Activated CD4-positive, alpha-beta memory T cell treated with anti-CD3 and anti-CD28 coated beads for 36 hours (primary cell): ENCODE results near the gene NBEAL2. TPM values are rescaled to one million over a fixed set of nuclear protein-coding genes. Genes with fewer than 3 reads are reported as not detected.
"Not testable (repeated sequence)": the region's sequence is repeated elsewhere in the genome, so short reads cannot be mapped to it uniquely, and the experiment has no call there.

Source experiments
- CTCF ChIA-PET: fragments of 350-600 bp; sonication (Branson Sonifier 250); formaldehyde crosslinking; loops from one replicate; lab custom pipeline; 2021; ENCODE audit warnings: antibody characterized with exemption, inconsistent platforms; lab: Charles Lee
- POLR2A ChIA-PET: fragments of 350-600 bp; sonication (Branson Sonifier 250); formaldehyde crosslinking; loops from one replicate; lab custom pipeline; 2021; ENCODE audit warnings: antibody characterized with exemption; lab: Charles Lee
- DNase-seq: peaks from one replicate; pipeline ENCODE4 v3.0.0-alpha.2; 2020
- H3K27ac Mint-ChIP-seq: one replicate; pipeline ENCODE4 v1.8.0; 2021; ENCODE audit warnings: mixed read lengths
- H3K27me3 Mint-ChIP-seq: one replicate; pipeline ENCODE4 v1.8.0; 2021; ENCODE audit warnings: mixed read lengths
- H3K36me3 Mint-ChIP-seq: one replicate; pipeline ENCODE4 v1.8.0; 2021; ENCODE audit warnings: mixed read lengths
- H3K4me1 Mint-ChIP-seq: one replicate; pipeline ENCODE4 v1.8.0; 2021; ENCODE audit warnings: low read depth, mixed read lengths
- H3K4me3 Mint-ChIP-seq: one replicate; pipeline ENCODE4 v1.8.0; 2021; ENCODE audit warnings: mild to moderate bottlenecking, mixed read lengths
- H3K9me3 Mint-ChIP-seq: one replicate; pipeline ENCODE4 v1.8.0; 2021; ENCODE audit warnings: mixed read lengths
- intact Hi-C: fragments of 100-400 bp; cut with micrococcal nuclease; formaldehyde crosslinking; loops from one replicate; pipeline ENCODE4 v1.15.1; 2023
- total RNA-seq, 2 experiments: library from RNA; stranded (reverse); gene quantifications; one replicate each; pipeline ENCODE4 v1.2.3, GENCODE V29; 2021

NBEAL2 gene
- total RNA-seq, 2 experiments from 2014 or later = 114 to 117 TPM

DNA sequence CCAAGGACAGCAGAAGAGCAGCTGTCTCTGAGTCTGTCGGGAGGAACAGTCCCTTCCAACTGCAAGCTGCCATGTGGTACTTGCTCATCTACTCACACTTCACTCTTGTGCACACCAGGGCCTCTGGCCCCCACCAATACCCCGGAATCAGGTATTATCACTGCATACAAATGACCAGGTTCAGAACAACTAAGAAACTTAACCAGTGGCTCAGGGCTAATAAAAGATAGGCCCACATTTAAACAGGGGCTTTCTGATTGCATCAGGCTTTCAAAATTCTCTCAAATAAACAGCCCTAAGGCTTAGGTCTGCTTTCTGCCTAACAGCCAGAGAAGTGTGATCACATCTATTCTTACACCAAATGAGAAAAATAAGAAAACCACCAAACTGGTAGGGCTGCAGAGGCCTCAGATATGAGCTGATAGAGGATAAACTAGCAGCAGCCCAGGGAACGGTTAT is 23.6 kb upstream of the NBEAL2 start:
- H3K9me3 Mint-ChIP-seq = no peaks in the 10 kb centered on the region
- ChIA-PET CTCF (no interaction called here), POLR2A (interaction anchor here (0.7 to 2.2 kb wide), 4 partner anchors 8 to 26 kb away, joined by 4 to 13 read pairs (median 4); partner anchors contain the start of gene CCDC12)
- DNase-seq = peak; percentile 40
- peaks cover 4% of the 10 kb centered on the region for H3K36me3 Mint-ChIP-seq
- H3K27ac Mint-ChIP-seq = peak overlapping the region; percentile 87
- no peak overlapping the region for H3K4me3 Mint-ChIP-seq
- H3K4me1 Mint-ChIP-seq = peaks cover 90% of the 10 kb centered on the region
- H3K27me3 Mint-ChIP-seq = no peaks in the 10 kb centered on the region
- intact Hi-C loops = loop anchor here (5.0 kb wide), 1 partner anchor 101 kb away; no protein-coding TSS in a partner anchor

DNA sequence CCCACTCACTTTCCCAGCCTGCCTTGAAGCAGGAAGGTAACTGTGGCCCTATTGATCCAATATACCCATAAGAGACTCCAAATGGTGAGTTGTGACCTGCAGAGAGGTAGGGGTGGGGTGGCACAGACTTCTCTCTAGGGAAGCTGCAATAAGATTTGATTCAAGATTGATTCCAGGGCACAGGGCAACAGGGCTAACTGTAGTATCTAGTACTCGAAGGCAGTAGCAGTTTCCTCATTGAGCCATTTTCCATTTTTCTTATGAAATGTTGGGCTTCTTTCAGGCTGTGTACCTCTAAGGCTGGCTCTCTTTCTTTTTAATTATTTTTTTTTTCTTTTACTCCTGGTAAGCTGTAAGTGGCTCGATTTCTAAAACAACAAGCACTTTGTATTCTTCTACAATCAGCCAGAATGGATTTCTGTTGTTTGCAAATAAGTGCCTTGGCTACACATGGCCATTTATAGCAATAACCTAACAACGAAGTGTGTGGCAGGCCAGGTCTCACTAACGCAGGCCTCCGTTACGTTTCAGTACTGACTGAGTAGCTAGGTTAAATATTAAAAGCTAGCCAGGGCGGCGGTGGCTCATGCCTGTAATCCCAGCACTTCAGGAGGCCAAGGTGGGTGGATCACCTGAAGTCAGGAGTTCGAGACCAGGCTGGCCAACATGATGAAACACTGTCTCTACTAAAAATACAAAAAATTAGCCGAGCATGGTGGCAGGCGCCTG is 22.2 kb upstream of the NBEAL2 start:
- ChIA-PET POLR2A (interaction anchor here (1.4 to 4.7 kb wide), 3 partner anchors 10 to 23 kb away, joined by 4 to 27 read pairs (median 13); partner anchors contain the start of genes CCDC12 and NBEAL2), CTCF (no interaction called here)
- no peak for DNase-seq
- Mint-ChIP-seq H3K4me3 (no peak overlapping the region), H3K27me3 (no peaks in the 10 kb centered on the region), H3K4me1 (peaks cover 93% of the 10 kb centered on the region), H3K36me3 (peaks cover 4% of the 10 kb centered on the region), H3K27ac (peak overlapping the region; percentile 87), H3K9me3 (no peaks in the 10 kb centered on the region)
- intact Hi-C loops = loop anchor here (5.0 kb wide), 1 partner anchor 100 kb away; no protein-coding TSS in a partner anchor

DNA sequence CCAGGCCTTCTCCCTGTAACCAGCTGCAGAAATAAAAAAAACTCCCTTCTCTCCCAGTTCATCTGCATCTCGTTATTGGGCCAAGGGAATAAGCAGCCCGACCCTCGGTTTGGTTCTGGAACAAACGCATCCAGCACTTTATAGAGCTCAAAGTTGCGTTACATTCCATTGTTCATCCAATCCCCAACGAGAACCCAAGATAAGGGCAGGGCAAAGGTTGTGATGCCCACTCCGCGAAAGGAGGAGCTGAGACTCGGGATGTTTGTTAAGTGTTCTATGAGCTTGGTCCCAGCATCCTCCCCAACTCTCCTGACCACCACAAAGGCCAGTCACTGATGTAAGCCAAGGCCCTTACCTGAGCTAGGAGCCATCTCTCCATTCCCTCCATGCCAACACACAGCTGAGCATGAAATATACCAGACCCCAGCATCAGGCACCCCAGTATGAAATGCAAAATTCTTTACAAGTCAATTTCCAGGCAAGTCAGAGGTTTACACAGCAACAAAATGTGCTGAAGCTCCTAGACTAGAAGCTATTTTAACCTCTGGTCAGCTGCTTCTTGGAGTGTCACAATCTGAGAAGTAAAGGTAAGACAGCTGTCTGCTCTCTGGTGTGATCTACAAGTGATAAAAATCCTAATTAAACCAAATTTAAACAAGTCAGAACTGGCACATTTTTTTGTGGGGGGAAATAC is 20.9 kb upstream of the NBEAL2 start:
- Mint-ChIP-seq H3K4me1 (peaks cover 93% of the 10 kb centered on the region), H3K4me3 (peak overlapping the region; percentile 52), H3K36me3 (peaks cover 12% of the 10 kb centered on the region), H3K27ac (peak overlapping the region; percentile 92), H3K27me3 (no peaks in the 10 kb centered on the region), H3K9me3 (no peaks in the 10 kb centered on the region)
- CTCF ChIA-PET = interaction anchor here (0.6 to 2.3 kb wide), 6 partner anchors 11 to 366 kb away, joined by 3 to 9 read pairs (median 4); partner anchors contain the start of gene CCDC12
- DNase-seq = no peak
- intact Hi-C loops = loop anchor here (1.0 to 5.0 kb wide), 3 partner anchors 10 to 99 kb away; partner anchors contain the start of gene NBEAL2
- POLR2A ChIA-PET = interaction anchor here (0.8 to 4.7 kb wide), 8 partner anchors 11 to 355 kb away, joined by 3 to 29 read pairs (median 4); partner anchors contain the start of genes CCDC12 and NBEAL2

DNA sequence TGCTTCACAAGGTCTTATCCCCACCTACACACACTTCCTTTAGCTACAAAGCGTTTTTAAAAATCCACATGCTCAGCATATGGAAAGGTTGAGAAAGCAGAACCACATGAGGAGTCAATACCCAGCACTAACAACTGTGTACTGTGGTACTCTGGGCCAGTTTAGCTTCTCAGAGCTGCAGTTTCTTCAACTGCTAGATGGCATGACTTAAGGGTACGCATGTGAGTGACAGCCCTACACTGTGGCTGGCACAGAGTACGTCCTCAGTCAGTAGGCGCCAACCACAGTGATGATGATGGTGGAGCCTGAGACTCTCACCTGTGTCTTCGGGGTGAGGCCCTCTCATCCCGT is 20.3 kb upstream of the NBEAL2 start:
- H3K4me1 Mint-ChIP-seq = peaks cover 88% of the 10 kb centered on the region
- peak; percentile 72 for DNase-seq
- H3K4me3 Mint-ChIP-seq = peak overlapping the region; percentile 52

DNA sequence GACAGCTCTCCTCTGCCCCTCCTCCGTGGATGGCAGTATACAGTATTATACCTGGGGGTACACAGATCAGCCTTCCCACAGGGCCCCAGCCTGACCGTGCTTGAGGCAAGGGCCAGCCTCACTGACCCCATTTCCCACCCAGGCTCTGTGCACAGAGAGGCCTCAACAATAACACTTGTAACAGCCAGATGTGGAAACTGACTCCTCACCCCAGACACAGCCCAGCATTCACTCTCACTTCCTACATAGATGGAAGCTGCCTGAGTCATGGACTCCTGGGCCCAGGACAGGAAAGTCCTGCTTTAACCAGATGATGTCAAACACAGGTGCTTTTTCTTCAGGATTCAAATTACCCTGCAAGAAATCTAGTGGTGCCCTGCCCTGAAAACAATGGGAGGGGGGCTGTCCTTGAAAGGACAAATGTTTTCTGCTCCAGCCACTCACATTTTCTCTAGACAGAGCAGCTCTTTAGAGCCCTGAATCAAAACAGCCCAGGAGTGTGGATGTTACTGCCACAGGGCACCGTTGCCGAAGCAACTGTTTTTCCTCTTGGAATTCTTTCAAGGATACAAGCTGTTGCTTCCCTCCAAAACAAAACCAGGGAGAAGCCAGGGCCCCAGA is 19.3 kb upstream of the NBEAL2 start:
- Mint-ChIP-seq H3K27ac (peak overlapping the region; percentile 92), H3K36me3 (peaks cover 12% of the 10 kb centered on the region), H3K4me1 (peaks cover 80% of the 10 kb centered on the region), H3K4me3 (no peak overlapping the region), H3K9me3 (no peaks in the 10 kb centered on the region), H3K27me3 (no peaks in the 10 kb centered on the region)
- DNase-seq = peak; percentile 38
- ChIA-PET POLR2A (interaction anchor here (1.4 to 4.7 kb wide), 3 partner anchors 9 to 20 kb away, joined by 3 to 29 read pairs (median 27); partner anchors contain the start of gene NBEAL2), CTCF (interaction anchor here (0.8 to 2.3 kb wide), 3 partner anchors 10 to 48 kb away, joined by 3 to 9 read pairs (median 5); no protein-coding TSS in a partner anchor)
- intact Hi-C loops = no loop called here

More for the DNA sequence above, 20.3 kb upstream of the NBEAL2 start:
- ChIA-PET CTCF (interaction anchor here (0.6 to 2.3 kb wide), 6 partner anchors 11 to 365 kb away, joined by 3 to 9 read pairs (median 4); partner anchors contain the start of gene CCDC12), POLR2A (interaction anchor here (0.8 to 4.7 kb wide), 8 partner anchors 10 to 354 kb away, joined by 3 to 29 read pairs (median 4); partner anchors contain the start of genes CCDC12 and NBEAL2)
- intact Hi-C loops = loop anchor here (1.0 to 5.0 kb wide), 3 partner anchors 11 to 98 kb away; partner anchors contain the start of gene NBEAL2
- no peaks in the 10 kb centered on the region for H3K9me3 Mint-ChIP-seq
- peak overlapping the region; percentile 92 for H3K27ac Mint-ChIP-seq
- peaks cover 12% of the 10 kb centered on the region for H3K36me3 Mint-ChIP-seq
- H3K27me3 Mint-ChIP-seq = no peaks in the 10 kb centered on the region

DNA sequence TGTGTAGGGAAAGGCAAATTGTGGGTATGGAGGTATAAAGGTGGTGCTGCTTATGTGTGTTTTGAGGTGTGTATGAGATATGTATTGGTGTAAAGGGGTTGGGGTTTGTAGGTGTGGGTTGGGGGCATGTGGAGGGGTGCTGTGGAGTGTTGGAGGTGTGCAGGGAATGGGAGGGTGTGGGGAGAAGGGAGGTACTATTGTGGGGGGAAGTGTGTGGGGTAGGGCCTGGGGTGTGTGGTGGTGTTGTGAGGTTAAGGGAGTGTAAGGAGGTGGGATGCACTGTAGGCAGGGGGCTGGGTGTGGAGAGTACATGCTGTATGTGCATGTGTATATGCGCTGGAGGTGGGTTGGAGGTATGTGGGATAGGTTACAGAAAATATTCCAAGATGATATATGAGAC is 18.6 kb upstream of the NBEAL2 start:
- H3K36me3 Mint-ChIP-seq = peaks cover 12% of the 10 kb centered on the region
- ChIA-PET CTCF (no interaction called here), POLR2A (interaction anchor here (1.4 to 4.7 kb wide), 2 partner anchors 9 to 19 kb away, joined by 3 to 27 read pairs; partner anchors contain the start of gene NBEAL2)
- no peaks in the 10 kb centered on the region for H3K9me3 Mint-ChIP-seq
- peaks cover 80% of the 10 kb centered on the region for H3K4me1 Mint-ChIP-seq
- intact Hi-C loops = no loop called here
- no peak for DNase-seq
- peak overlapping the region; percentile 92 for H3K27ac Mint-ChIP-seq
- H3K27me3 Mint-ChIP-seq = no peaks in the 10 kb centered on the region
- no peak overlapping the region for H3K4me3 Mint-ChIP-seq

DNA sequence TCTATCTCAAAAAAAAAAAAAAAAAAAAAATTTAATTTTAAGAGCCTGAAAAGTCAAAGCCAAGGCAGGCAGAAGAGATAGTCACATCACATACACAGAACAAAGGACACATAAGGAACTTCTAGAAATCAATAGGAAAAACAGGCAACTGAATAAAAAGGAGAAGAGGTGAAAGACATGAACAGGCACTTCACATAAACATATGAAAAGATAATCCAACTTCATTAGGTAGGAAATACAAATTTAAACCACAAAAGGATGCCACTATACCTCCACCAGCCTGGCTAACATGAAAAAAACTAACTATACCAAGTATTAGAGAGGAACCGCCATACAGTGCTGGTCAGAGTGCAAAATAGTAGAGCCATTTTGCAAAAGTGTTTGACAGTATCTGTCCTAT is 17.0 kb upstream of the NBEAL2 start:
- H3K9me3 Mint-ChIP-seq = no peaks in the 10 kb centered on the region
- CTCF ChIA-PET = no interaction called here
- POLR2A ChIA-PET = no interaction called here

DNA sequence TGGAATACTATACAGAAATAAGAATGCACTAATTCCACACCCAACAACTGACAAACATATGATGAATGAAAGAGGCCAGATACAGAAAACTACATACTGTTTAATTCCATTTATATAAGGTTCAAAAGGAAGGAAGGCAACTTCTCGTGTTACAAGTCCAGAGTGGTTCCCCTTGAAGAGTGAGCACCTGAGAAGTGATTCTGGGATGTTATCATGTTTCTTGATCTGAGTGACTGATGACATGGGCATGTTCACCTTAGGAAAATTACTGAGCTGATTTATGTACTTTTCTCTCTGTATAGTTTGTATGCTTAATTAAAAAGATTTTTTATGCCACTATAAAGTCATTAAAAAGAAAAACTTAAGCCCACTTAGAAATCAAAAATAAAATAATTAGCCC is 16.5 kb upstream of the NBEAL2 start:
- CTCF ChIA-PET = no interaction called here
- no peaks in the 10 kb centered on the region for H3K27me3 Mint-ChIP-seq
- peak overlapping the region; percentile 3 for H3K27ac Mint-ChIP-seq
- no peak for DNase-seq
- H3K36me3 Mint-ChIP-seq = peaks cover 12% of the 10 kb centered on the region
- H3K4me3 Mint-ChIP-seq = no peak overlapping the region
- intact Hi-C loops = no loop called here
- H3K9me3 Mint-ChIP-seq = no peaks in the 10 kb centered on the region
- POLR2A ChIA-PET = no interaction called here
- H3K4me1 Mint-ChIP-seq = peaks cover 83% of the 10 kb centered on the region

More for the DNA sequence above, 17.0 kb upstream of the NBEAL2 start:
- no peak overlapping the region for H3K27ac Mint-ChIP-seq
- no peak overlapping the region for H3K4me3 Mint-ChIP-seq
- DNase-seq = no peak
- H3K27me3 Mint-ChIP-seq = no peaks in the 10 kb centered on the region
- peaks cover 80% of the 10 kb centered on the region for H3K4me1 Mint-ChIP-seq
- peaks cover 12% of the 10 kb centered on the region for H3K36me3 Mint-ChIP-seq
- intact Hi-C loops = no loop called here

DNA sequence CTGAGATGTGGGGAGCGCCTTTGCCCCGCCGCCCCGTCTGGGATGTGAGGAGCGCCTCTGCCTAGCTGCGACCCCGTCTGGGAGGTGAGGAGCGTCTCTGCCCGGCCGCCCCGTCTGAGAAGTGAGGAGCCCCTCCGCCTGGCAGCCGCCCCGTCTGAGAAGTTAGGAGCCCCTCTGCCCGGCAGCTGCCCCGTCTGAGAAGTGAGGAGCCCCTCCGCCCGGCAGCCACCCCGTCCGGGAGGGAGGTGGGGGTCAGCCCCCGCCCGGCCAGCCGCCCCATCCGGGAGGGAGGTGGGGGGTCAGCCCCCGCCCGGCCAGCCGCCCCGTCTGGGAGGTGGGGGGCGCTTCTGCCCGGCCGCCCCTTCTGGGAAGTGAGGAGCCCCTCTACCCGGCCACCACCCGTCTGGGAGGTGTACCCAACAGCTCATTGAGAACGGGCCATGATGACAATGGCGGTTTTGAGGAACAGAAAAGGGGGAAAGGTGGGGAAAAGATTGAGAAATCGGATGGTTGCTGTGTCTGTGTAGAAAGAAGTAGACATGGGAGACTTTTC is 15.4 kb upstream of the NBEAL2 start:
- POLR2A ChIA-PET, H3K27ac Mint-ChIP-seq, H3K9me3 Mint-ChIP-seq, H3K36me3 Mint-ChIP-seq, H3K4me3 Mint-ChIP-seq, CTCF ChIA-PET, H3K27me3 Mint-ChIP-seq, intact Hi-C loops, DNase-seq: not testable (repeated sequence)
- H3K4me1 Mint-ChIP-seq = peaks cover 82% of the 10 kb centered on the region

DNA sequence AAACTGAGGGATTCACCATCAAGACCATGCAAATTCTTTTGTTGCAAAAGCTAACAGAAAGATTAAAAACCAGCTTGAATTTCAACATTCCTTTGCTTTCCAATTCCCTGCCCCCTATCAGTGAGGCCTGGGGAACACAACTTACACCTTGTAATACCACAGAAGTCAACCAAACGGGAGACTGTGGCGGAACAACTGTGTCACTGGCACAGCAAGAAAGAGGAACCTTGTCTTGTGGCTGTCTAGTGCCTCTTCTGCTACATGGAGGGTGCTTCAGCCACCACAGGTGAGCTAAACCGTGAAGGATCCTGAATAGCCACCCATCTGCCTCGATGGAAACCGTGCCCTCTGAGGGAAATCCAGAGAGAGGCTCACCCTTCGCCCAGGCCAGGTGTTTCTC is 14.3 kb upstream of the NBEAL2 start:
- peak overlapping the region; percentile 26 for H3K27ac Mint-ChIP-seq
- peak; percentile 42 for DNase-seq
- no peaks in the 10 kb centered on the region for H3K9me3 Mint-ChIP-seq

DNA sequence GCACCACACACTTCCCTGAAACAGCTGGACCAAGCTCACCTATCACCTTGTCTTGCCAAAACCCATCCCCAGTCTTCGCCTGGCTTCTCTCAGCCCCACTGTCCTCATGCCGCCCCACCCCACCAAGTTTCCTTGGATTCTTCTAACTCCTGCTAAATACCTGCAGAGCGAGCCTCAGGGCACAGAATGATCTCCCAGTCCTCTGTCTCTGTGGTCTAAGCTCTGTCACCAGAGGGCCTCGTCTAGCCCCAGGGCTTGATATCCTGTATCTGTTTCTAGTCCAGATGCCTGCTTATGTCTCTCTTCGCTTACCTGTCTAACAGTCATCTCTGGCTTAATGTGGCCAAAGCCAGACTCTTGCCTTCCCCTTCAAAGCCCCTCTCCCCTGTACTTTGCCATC is 12.7 kb upstream of the NBEAL2 start:
- Mint-ChIP-seq H3K36me3 (peaks cover 16% of the 10 kb centered on the region), H3K9me3 (no peaks in the 10 kb centered on the region), H3K27me3 (no peaks in the 10 kb centered on the region), H3K4me3 (no peak overlapping the region), H3K4me1 (peaks cover 80% of the 10 kb centered on the region), H3K27ac (peak overlapping the region; percentile 57)
- DNase-seq = no peak
- ChIA-PET POLR2A (interaction anchor here (0.6 to 1.0 kb wide), 2 partner anchors 14 to 270 kb away, joined by 3 read pairs; no protein-coding TSS in a partner anchor), CTCF (interaction anchor here (0.9 to 1.7 kb wide), 2 partner anchors 13 to 57 kb away, joined by 3 to 5 read pairs; partner anchors contain the start of gene NBEAL2)
- intact Hi-C loops = no loop called here

More for the DNA sequence above, 14.3 kb upstream of the NBEAL2 start:
- no peak overlapping the region for H3K4me3 Mint-ChIP-seq
- H3K27me3 Mint-ChIP-seq = no peaks in the 10 kb centered on the region
- ChIA-PET CTCF (no interaction called here), POLR2A (interaction anchor here (1.1 kb wide), 1 partner anchor 15 kb away, joined by 4 read pairs; the partner anchor contains the start of gene NBEAL2)
- intact Hi-C loops = no loop called here
- peaks cover 8% of the 10 kb centered on the region for H3K36me3 Mint-ChIP-seq
- H3K4me1 Mint-ChIP-seq = peaks cover 80% of the 10 kb centered on the region
